Peyer's patch (tissue), 4 donors: ENCODE data around the gene MED14. TPM values are rescaled to one million over a fixed set of nuclear protein-coding genes. Genes with fewer than 3 reads are reported as not detected.

Source experiments
- DNase-seq, 3 donors: peaks; one replicate each; pipeline ENCODE4 v3.0.0-alpha.2; 2017 to 2019
- H3K27ac ChIP-seq, 4 donors: fragments of 200-600 bp; sonication (generic); one replicate each; pipeline ENCODE4 v1.5.1; 2016 to 2019
- H3K27me3 ChIP-seq, 2 donors: fragments of 200-600 bp; sonication (generic); one replicate each; pipeline ENCODE4 v1.5.1; 2019
- H3K36me3 ChIP-seq, 3 donors: fragments of 200-600 bp; sonication (generic); one replicate each; pipeline ENCODE4 v1.5.1; 2016 to 2019
- H3K4me1 ChIP-seq, 4 donors: fragments of 200-600 bp; sonication (generic); one replicate each; pipeline ENCODE4 v1.5.1; 2016 to 2019
- H3K4me3 ChIP-seq, 4 donors: fragments of 200-600 bp; sonication (generic); 1 replicate in 3 of 4; 2 replicates in 1 of 4; pipeline ENCODE4 v1.5.1; 2016 to 2019; ENCODE audit warnings: mild to moderate bottlenecking in 1 of 4
- H3K9me3 ChIP-seq, 4 donors: fragments of 200-600 bp; sonication (generic); one replicate each; pipeline ENCODE4 v1.5.1; 2016 to 2019; ENCODE audit warnings: mild to moderate bottlenecking in 1 of 4
- POLR2A ChIP-seq, 2 donors: fragments of 450-650 bp; IDR thresholded peaks; one replicate each; pipeline ENCODE4 v1.5.1; 2017; ENCODE audit warnings: antibody characterized with exemption in 2 of 2, mild to moderate bottlenecking in 2 of 2, moderate library complexity in 2 of 2
- total RNA-seq, 4 donors: library from RNA; depleted of rRNA; stranded (reverse); fragments of >200 nt; gene quantifications; one replicate each; pipeline ENCODE4 v1.1.0, GENCODE V29; 2016
- TF ChIP-seq, protein P1 (sequence below), 6 experiments: fragments of 450-650 bp in 4 of 6; fragments of 200-600 bp in 2 of 6; sonication (generic) in 1 of 6; IDR thresholded peaks; one replicate each; pipeline ENCODE4 v1.5.1; 2017 to 2019; ENCODE audit warnings: antibody characterized with exemption in 6 of 6, mild to moderate bottlenecking in 3 of 6, moderate library complexity in 1 of 6

MED14 gene
- total RNA-seq, 4 donors from 2014 or later, result 33.8 to 98.1 (median 83.2) TPM

DNA sequence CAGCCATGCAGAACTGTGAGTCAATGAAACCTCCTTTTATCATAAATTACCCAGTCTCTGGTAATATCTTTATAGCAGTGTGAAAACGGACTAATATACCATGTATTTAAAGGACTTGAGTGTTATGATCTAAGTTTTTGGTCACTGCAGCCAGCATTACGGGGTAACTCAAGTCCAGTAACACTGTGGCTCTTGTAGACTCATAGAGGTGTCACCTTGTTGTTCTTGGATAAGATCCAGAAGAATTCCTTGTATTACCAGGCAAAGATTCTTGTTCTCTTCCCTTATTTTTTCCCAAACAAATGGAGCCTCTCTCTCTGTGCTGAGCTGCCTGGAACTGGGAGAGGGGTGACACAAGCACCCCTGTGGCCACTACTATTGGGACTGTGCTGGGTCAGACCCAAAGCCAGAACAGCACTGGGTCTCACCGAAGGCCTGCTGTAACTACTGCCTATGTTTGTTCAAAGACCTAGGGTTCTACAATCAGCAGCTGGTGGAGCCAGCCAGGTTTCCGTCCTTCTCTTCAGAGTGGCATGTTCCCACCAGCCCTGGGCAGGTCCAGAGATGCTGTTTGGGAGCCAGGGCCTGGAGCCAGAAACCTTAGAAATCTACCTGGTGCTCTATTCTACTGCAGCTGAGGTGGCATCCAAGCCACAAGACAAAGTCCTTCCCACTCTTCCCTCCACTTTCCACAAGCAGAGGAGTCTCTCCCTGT, 43.7 kb upstream of the MED14 start:
- no peak for TF ChIP-seq POLR2A (IDR thresholded peaks at IDR 0.05)
- TF ChIP-seq, protein P1, sequence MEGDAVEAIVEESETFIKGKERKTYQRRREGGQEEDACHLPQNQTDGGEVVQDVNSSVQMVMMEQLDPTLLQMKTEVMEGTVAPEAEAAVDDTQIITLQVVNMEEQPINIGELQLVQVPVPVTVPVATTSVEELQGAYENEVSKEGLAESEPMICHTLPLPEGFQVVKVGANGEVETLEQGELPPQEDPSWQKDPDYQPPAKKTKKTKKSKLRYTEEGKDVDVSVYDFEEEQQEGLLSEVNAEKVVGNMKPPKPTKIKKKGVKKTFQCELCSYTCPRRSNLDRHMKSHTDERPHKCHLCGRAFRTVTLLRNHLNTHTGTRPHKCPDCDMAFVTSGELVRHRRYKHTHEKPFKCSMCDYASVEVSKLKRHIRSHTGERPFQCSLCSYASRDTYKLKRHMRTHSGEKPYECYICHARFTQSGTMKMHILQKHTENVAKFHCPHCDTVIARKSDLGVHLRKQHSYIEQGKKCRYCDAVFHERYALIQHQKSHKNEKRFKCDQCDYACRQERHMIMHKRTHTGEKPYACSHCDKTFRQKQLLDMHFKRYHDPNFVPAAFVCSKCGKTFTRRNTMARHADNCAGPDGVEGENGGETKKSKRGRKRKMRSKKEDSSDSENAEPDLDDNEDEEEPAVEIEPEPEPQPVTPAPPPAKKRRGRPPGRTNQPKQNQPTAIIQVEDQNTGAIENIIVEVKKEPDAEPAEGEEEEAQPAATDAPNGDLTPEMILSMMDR (IDR thresholded peaks at IDR 0.05), result no peak
- H3K27me3 ChIP-seq, result no peaks in the 10 kb centered on the region
- H3K27ac ChIP-seq, result no peak overlapping the region
- H3K4me1 ChIP-seq, result no peaks in the 10 kb centered on the region
- no peak overlapping the region for H3K4me3 ChIP-seq
- no peaks in the 10 kb centered on the region for H3K9me3 ChIP-seq
- H3K36me3 ChIP-seq, result no peaks in the 10 kb centered on the region
- no peak for DNase-seq

DNA sequence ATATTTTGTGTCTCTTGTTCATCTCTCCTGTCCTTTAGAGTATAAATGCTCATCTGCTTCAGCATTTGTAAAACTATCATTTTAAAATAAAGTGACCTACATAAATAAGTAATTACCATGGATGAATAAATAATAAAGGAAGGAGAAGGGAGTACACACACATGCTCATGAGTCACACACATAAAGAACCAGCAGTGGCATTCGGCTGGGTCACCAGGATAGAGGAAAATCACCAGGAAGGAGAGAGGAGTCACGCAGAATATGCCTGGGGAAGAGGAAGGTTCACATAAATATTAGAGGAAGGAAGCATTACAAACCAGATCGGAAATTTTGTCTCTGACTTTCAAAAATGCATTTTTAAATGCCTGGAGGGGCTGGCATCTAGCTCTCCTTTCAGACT, 38.5 kb upstream of the MED14 start:
- H3K27ac ChIP-seq, result no peak overlapping the region
- TF ChIP-seq POLR2A (IDR thresholded peaks at IDR 0.05), result no peak
- TF ChIP-seq, protein P1 (IDR thresholded peaks at IDR 0.05), result no peak
- no peaks in the 10 kb centered on the region for H3K9me3 ChIP-seq
- H3K4me1 ChIP-seq, result no peaks in the 10 kb centered on the region
- no peaks in the 10 kb centered on the region for H3K27me3 ChIP-seq
- DNase-seq, result no peak
- no peaks in the 10 kb centered on the region for H3K36me3 ChIP-seq
- H3K4me3 ChIP-seq, result no peak overlapping the region

DNA sequence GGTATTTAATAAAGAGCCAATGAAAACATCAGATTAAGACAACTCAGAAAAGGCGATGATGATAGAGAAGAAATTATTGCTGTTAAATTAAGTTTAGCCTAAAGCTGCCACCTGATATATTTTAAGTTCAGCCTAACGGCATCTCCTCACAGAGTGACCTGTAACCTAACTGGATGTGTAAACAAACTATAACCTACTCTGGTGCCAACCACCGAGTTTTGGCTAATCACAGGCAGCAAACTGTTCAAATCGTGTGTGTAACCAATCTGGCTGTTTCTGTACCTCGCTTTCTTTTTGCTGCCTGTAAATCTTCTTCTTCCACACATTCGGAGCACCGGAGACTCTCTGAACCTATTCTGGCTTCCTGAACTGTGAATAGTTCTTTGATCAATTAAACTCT, 37.8 kb upstream of the MED14 start:
- Histone ChIP-seq H3K4me1 (no peaks in the 10 kb centered on the region), H3K4me3 (no peak overlapping the region), H3K36me3 (no peaks in the 10 kb centered on the region), H3K9me3 (no peaks in the 10 kb centered on the region), H3K27me3 (no peaks in the 10 kb centered on the region), H3K27ac (no peak overlapping the region)
- TF ChIP-seq, protein P1 (IDR thresholded peaks at IDR 0.05), result no peak
- TF ChIP-seq POLR2A (IDR thresholded peaks at IDR 0.05), result no peak
- no peak for DNase-seq

DNA sequence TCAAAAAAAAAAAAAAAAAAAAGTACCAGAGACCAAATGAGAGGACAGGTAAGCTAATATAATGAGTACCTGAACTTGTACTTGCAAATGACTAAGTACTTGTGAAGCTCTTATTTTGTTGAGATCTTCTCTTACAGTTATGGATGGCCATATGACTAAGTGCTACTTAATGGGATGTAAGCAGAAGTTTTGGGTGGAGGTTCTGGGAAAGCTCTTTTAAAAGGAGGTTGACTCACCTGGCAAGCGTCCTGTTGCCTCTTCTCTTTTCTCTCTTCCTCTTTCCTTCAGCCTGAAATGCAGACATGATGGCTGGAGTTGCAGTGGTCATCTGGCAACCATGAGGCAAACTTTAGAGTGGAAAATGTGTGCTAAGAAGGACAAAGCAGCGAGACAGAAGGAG, 36.9 kb upstream of the MED14 start:
- DNase-seq, result no peak
- Histone ChIP-seq H3K4me3 (no peak overlapping the region), H3K4me1 (no peaks in the 10 kb centered on the region), H3K36me3 (no peaks in the 10 kb centered on the region), H3K27ac (no peak overlapping the region), H3K9me3 (no peaks in the 10 kb centered on the region), H3K27me3 (no peaks in the 10 kb centered on the region)
- TF ChIP-seq, protein P1 (IDR thresholded peaks at IDR 0.05), result no peak
- no peak for TF ChIP-seq POLR2A (IDR thresholded peaks at IDR 0.05)

DNA sequence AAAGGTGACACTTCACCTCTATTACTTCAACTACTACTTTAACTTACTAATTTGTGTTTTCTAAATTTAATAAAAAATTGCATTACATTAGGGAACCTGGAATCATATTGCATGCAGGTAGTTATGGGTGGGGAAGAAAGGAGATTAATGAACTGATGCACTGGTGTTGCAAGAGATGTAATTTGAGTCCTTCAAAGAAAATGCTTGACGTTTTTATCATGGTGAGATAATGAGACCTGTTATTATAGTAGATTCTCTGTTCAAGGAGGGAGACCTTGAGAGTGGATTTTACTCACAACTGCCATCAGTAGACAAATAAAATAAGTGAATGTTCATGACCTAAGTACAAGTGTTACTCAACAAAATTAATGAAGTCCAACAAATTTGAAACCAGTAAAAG, 26.4 kb upstream of the MED14 start:
- Histone ChIP-seq H3K4me1 (no peaks in the 10 kb centered on the region), H3K27me3 (no peaks in the 10 kb centered on the region), H3K4me3 (no peak overlapping the region), H3K27ac (no peak overlapping the region), H3K36me3 (no peaks in the 10 kb centered on the region), H3K9me3 (no peaks in the 10 kb centered on the region)
- no peak for DNase-seq
- no peak for TF ChIP-seq POLR2A (IDR thresholded peaks at IDR 0.05)
- TF ChIP-seq, protein P1 (IDR thresholded peaks at IDR 0.05), result no peak
